PC-9 (cell line): ENCODE data around the gene HMX2. TPM values are rescaled to one million over a fixed set of nuclear protein-coding genes. Genes with fewer than 3 reads are reported as not detected.

ENCODE experiments used
- BruUV-seq: library from RNA; stranded (reverse); fragments of 400-500 nt; replicated peaks from 2 replicates; lab custom pipeline; 2021; lab: Mats Ljungman, UMichigan
- CTCF ChIA-PET: fragments of 300-600 bp; sonication (Branson Sonifier 250); formaldehyde crosslinking; loops from one replicate; lab custom pipeline; 2022; ENCODE audit warnings: antibody characterized with exemption; lab: Charles Lee
- POLR2A ChIA-PET: fragments of 300-600 bp; sonication (Branson Sonifier 250); formaldehyde crosslinking; loops from one replicate; lab custom pipeline; 2022; ENCODE audit warnings: antibody characterized with exemption; ENCODE audit not compliant: unreplicated experiment; lab: Charles Lee
- DNase-seq, 2 experiments: peaks; one replicate each; pipeline versions ENCODE4 v3.0.0 to v3.0.0-alpha.2; 2015 to 2022; ENCODE audit warnings: mixed read lengths in 1 of 2
- H2AFZ ChIP-seq: fragments of 200-600 bp; sonication (generic); 2 replicates; pipeline ENCODE4 v1.8.1; 2017; ENCODE audit warnings: antibody characterized with exemption
- H3F3A ChIP-seq: fragments of 200-600 bp; sonication (generic); 2 replicates; pipeline ENCODE4 v1.8.1; 2017; ENCODE audit warnings: antibody characterized with exemption, mild to moderate bottlenecking, low read depth; ENCODE audit not compliant: insufficient read depth
- H3K27ac ChIP-seq: fragments of 200-600 bp; sonication (generic); 2 replicates; pipeline ENCODE4 v1.6.1; 2016; ENCODE audit warnings: mixed run types
- H3K27me3 ChIP-seq: fragments of 200-600 bp; sonication (generic); 2 replicates; pipeline ENCODE4 v1.6.1; 2016; ENCODE audit warnings: low read depth, mixed run types; ENCODE audit not compliant: insufficient read depth
- H3K36me3 ChIP-seq: fragments of 200-600 bp; sonication (generic); 2 replicates; pipeline ENCODE4 v1.6.1; 2016; ENCODE audit warnings: low read depth, mixed run types
- H3K4me1 ChIP-seq: fragments of 200-600 bp; sonication (generic); replicated peaks from 2 replicates; pipeline ENCODE4 v1.6.1; 2016; ENCODE audit warnings: mixed run types; ENCODE audit not compliant: insufficient read depth
- H3K4me2 ChIP-seq: fragments of 200-600 bp; sonication (generic); 2 replicates; pipeline ENCODE4 v1.6.1; 2017; ENCODE audit warnings: mixed run types
- H3K4me3 ChIP-seq: fragments of 200-600 bp; sonication (generic); 2 replicates; pipeline ENCODE4 v1.6.1; 2016; ENCODE audit warnings: mixed run types
- H3K79me2 ChIP-seq: fragments of 200-600 bp; sonication (generic); 2 replicates; pipeline ENCODE4 v1.6.1; 2017; ENCODE audit warnings: low read depth, mixed run types
- H3K9me2 ChIP-seq: fragments of 200-600 bp; sonication (generic); 2 replicates; pipeline ENCODE4 v1.8.1; 2017; ENCODE audit warnings: mild to moderate bottlenecking; ENCODE audit not compliant: insufficient read depth
- H3K9me3 ChIP-seq: fragments of 200-600 bp; sonication (generic); 2 replicates; pipeline ENCODE4 v1.8.1; 2016; ENCODE audit warnings: low read depth; ENCODE audit not compliant: insufficient read depth
- H4K20me1 ChIP-seq: fragments of 200-600 bp; sonication (generic); 2 replicates; pipeline ENCODE4 v1.8.1; 2017; ENCODE audit not compliant: insufficient read depth
- EZH2 ChIP-seq: fragments of 200-600 bp; sonication (generic); IDR thresholded peaks from 2 replicates; pipeline ENCODE4 v1.8.0; 2017; ENCODE audit warnings: antibody characterized with exemption, low read depth
- intact Hi-C: fragments of 100-400 bp; cut with micrococcal nuclease; formaldehyde crosslinking; loops from one replicate; pipeline ENCODE4 v1.10.0; 2022; ENCODE audit not compliant: unreplicated experiment
- total RNA-seq: library from RNA; stranded (reverse); gene quantifications from 2 replicates; pipeline ENCODE4 v1.2.3, GENCODE V29; 2021
- TF ChIP-seq, protein P1 (sequence below): fragments of 200-600 bp; sonication (generic); conservative IDR thresholded peaks from 2 replicates; pipeline ENCODE4 v1.6.1; 2017; ENCODE audit warnings: mixed run types, antibody characterized with exemption, mild to moderate bottlenecking, moderate library complexity

The HMX2 gene
- total RNA-seq, 1 experiment from 2014 or later = not detected

GRCh38 chr10:123102673-123103072 is 45.3 kb upstream of the HMX2 start:
- POLR2A ChIA-PET = no interaction called here
- Histone ChIP-seq H2AFZ (no peak overlapping the region), H3F3A (no peaks in the 10 kb centered on the region), H3K4me2 (no peak overlapping the region), H3K4me3 (no peak overlapping the region), H3K27ac (no peak overlapping the region), H3K9me3 (no peaks in the 10 kb centered on the region), H3K9me2 (no peaks in the 10 kb centered on the region), H3K4me1 (no peaks in the 10 kb centered on the region), H4K20me1 (no peaks in the 10 kb centered on the region), H3K36me3 (no peaks in the 10 kb centered on the region), H3K79me2 (no peaks in the 10 kb centered on the region), H3K27me3 (no peaks in the 10 kb centered on the region)
- TF ChIP-seq, protein P1, sequence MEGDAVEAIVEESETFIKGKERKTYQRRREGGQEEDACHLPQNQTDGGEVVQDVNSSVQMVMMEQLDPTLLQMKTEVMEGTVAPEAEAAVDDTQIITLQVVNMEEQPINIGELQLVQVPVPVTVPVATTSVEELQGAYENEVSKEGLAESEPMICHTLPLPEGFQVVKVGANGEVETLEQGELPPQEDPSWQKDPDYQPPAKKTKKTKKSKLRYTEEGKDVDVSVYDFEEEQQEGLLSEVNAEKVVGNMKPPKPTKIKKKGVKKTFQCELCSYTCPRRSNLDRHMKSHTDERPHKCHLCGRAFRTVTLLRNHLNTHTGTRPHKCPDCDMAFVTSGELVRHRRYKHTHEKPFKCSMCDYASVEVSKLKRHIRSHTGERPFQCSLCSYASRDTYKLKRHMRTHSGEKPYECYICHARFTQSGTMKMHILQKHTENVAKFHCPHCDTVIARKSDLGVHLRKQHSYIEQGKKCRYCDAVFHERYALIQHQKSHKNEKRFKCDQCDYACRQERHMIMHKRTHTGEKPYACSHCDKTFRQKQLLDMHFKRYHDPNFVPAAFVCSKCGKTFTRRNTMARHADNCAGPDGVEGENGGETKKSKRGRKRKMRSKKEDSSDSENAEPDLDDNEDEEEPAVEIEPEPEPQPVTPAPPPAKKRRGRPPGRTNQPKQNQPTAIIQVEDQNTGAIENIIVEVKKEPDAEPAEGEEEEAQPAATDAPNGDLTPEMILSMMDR = no peak
- no peak for TF ChIP-seq EZH2
- CTCF ChIA-PET = no interaction called here
- no peak for DNase-seq
- intact Hi-C loops = no loop called here
- BruUV-seq = no TSS peak

GRCh38 chr10:123103944-123104343 is 44.0 kb upstream of the HMX2 start:
- TF ChIP-seq, protein P1 = no peak
- TF ChIP-seq EZH2 = no peak
- intact Hi-C loops = no loop called here
- no peaks in the 10 kb centered on the region for H3K36me3 ChIP-seq
- POLR2A ChIA-PET = no interaction called here
- no peaks in the 10 kb centered on the region for H3K9me3 ChIP-seq
- CTCF ChIA-PET = no interaction called here
- BruUV-seq = no TSS peak
- no peaks in the 10 kb centered on the region for H3K27me3 ChIP-seq
- peaks cover 6% of the 10 kb centered on the region for H3K4me1 ChIP-seq
- peaks cover 2% of the 10 kb centered on the region for H3F3A ChIP-seq
- H3K4me2 ChIP-seq = peak overlapping the region; percentile 31
- no peaks in the 10 kb centered on the region for H3K9me2 ChIP-seq
- DNase-seq = no peak
- no peak overlapping the region for H3K27ac ChIP-seq
- no peak overlapping the region for H3K4me3 ChIP-seq
- H3K79me2 ChIP-seq = no peaks in the 10 kb centered on the region
- H4K20me1 ChIP-seq = no peaks in the 10 kb centered on the region
- no peak overlapping the region for H2AFZ ChIP-seq

DNA sequence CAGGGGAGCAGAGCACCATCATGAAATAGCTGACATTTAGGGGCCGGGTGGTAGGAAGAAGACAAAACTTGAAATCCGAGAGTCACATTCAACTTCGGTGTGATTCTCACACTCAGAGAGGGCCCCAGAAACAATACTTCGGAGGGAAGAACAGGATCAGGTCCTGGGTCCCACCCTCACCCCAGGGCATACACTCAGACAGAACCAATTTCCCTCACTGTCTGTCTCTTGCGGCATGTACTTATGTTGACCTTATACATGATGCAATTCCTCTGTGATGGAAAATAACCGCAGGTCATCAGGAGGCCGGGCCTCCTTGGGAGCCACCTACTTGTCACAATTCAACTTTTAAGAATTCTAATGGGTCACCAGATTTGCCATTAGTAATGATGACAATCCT is 38.5 kb upstream of the HMX2 start:
- intact Hi-C loops = no loop called here
- no TSS peak for BruUV-seq
- ChIA-PET CTCF (no interaction called here), POLR2A (no interaction called here)
- Histone ChIP-seq H3K4me2 (peak overlapping the region; percentile 56), H3K79me2 (no peaks in the 10 kb centered on the region), H3K36me3 (no peaks in the 10 kb centered on the region), H3K9me2 (no peaks in the 10 kb centered on the region), H4K20me1 (no peaks in the 10 kb centered on the region), H3K9me3 (no peaks in the 10 kb centered on the region), H3K27ac (peak overlapping the region; percentile 93), H2AFZ (no peak overlapping the region), H3K4me3 (no peak overlapping the region), H3K27me3 (no peaks in the 10 kb centered on the region), H3K4me1 (peaks cover 22% of the 10 kb centered on the region), H3F3A (peaks cover 6% of the 10 kb centered on the region)
- DNase-seq = peak; percentile 35 to 87
- TF ChIP-seq, protein P1 = no peak
- no peak for TF ChIP-seq EZH2
